NK-92 (cell line): ENCODE results near the gene NEK5.
"Not testable (repeated sequence)": the region's sequence is repeated elsewhere in the genome, so short reads cannot be mapped to it uniquely, and the experiment has no call there.

Experiments
- DNase-seq: peaks from one replicate; lab custom pipeline; 2025; ENCODE audit not compliant: unreplicated experiment; lab: John Stamatoyannopoulos, UW

Gene NEK5, protein sequence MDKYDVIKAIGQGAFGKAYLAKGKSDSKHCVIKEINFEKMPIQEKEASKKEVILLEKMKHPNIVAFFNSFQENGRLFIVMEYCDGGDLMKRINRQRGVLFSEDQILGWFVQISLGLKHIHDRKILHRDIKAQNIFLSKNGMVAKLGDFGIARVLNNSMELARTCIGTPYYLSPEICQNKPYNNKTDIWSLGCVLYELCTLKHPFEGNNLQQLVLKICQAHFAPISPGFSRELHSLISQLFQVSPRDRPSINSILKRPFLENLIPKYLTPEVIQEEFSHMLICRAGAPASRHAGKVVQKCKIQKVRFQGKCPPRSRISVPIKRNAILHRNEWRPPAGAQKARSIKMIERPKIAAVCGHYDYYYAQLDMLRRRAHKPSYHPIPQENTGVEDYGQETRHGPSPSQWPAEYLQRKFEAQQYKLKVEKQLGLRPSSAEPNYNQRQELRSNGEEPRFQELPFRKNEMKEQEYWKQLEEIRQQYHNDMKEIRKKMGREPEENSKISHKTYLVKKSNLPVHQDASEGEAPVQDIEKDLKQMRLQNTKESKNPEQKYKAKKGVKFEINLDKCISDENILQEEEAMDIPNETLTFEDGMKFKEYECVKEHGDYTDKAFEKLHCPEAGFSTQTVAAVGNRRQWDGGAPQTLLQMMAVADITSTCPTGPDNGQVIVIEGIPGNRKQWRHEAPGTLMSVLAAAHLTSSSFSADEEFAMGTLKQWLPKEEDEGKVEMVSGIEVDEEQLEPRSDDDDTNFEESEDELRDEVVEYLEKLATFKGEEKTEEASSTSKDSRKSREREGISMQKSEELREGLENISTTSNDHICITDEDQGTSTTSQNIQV

DNA sequence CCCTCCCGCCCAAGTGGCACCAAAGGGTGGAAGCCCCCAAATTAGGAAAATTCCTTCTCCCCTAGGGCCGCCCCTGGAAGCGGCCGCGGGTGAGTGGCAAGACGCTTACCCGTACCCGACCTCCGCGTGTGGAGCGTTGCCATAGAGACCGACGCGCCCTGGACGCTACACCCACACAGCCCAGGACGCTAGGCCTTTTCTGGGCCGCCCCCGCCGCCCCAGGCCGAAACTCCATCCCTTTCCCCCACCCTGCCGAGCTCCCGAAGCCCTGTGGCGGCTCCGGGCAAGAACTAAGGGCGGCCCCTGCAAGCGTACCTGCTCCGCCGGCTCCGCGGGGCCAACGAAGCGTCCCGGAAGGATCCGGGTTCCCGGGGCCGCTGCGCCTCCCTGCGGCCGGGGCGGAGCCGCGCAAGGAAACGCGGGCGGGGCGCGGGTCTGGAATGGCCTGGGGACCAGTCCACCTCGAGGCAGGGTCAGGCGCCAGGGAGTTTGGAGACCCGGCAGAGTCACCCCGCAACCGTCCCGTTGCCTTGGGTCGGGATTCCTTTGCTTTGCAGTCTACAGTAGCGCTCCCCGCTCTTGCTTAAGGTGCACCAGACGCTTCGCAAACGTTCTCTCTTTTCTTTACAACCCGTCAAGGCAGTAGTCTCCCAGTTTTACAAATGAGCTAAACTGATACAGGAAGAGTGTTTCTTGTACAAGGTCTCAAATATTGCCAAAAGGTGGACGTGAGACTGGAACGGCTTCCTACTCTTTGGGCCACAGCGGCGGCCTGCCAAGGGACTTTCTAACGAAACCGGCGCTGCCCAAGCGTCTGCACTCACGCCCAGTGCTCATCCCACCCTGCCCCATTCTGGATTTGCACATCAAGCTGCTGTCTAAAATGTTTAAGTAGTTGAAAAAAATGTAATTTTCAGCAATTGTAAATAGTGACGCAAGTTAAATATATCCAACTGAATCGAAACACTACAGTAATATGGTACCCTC, at the start of gene NEK5:
NEK5 (minus strand) TSS at position 360 of the 987 bp plus-strand sequence. CDS start 1,591 bp downstream, outside the sequence.
- no peak for DNase-seq

DNA sequence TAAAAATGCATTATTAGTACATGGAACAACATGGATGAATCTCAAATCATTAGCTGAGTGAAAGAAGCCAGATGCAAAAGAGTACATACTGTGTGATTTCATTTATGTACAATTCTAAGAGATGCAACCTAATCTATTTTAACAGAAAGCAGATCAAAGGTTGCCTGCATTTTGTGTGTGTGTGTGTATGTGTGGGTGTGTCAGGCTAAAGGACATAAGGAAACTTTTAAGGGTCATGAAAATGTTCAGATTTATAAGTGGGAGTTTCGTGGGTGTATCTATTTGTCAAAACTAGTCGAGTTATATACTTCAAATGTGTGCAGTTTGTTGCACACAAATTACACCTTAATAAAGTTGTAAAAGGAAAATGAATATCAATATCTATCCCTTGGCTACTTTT, 48.4 kb upstream of the NEK5 start:
- DNase-seq = no peak

DNA sequence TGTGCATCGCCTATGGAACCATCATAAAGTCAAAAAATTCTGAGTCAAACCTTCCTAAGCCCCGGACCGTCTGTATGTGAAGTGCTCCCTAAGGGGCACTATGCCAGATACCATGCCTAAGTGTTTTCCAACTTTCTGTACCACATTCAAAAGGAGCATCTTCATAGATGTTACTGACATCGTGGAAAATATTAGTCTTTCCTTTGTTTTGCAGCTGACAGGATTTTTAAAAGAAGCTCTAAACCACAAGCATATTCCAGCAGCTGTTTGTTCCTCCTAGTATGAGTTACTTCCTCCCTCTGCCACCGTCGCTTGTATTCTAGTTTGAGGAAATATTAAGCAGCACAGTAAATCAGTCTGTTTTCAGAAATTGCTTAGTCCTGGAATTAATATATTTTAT, 45.1 kb upstream of the NEK5 start:
- not testable (repeated sequence) for DNase-seq

DNA sequence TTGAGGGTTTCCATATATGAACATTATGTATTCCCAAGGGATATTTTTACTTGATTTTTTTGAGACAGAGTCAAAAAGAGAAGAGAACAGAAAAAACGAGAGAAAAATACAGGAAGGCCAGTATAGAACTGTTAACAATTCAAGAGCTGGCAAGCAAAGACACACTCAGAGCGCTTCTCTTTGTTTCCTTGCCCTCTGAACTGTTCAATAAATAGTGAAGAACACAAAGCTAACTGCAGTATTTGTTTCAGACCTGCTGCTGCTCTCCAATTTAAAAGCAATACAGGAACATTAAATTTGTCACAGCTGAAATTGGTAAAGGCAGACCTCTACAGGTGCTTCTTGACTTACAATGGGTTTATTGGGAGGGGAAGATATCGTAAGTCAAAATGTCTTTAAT, 44.5 kb upstream of the NEK5 start:
- DNase-seq = no peak

DNA sequence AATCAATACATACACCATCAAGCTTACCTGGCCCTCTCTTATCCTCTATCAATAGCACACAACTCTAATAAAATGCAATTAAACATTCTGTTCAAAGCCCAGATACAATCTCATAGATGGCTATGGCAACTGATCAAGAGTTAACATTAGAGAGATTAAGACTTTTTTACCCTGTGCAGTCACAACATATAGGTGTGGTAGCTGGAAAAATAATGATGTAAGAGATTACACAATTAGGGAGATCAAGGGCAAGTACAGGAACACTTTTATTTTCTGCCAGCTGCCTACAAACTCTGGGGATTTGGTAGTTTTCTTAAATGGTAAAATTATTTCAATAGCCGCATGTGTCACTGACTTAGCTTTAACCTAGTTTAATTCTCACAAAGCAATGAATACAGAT, 42.8 kb upstream of the NEK5 start:
- DNase-seq = not testable (repeated sequence)

DNA sequence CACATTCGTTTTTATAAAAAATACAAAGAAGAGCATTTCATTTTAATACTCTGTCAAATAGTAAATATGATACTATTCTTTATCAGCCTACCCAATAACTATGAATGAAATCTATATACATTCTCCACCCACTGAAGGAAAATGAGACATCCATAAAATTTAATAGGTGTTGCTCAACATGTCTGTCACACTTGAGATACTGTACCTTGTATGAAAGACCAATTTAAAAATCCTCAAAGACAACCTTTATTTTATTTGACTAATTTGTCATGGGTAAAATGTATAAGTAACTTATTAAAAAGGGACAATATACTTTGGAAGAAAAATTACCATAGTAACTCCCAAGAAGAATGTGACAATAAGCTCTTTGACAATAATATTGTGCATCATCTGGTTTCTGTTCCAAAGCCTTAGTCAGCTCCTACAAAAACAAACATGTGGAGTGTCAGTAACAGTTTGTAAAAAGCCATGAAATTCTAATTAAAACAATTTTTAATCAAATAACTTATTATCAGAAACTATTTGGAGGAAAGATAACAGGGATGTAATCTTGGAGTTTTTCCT, 42.0 kb upstream of the NEK5 start:
- not testable (repeated sequence) for DNase-seq

DNA sequence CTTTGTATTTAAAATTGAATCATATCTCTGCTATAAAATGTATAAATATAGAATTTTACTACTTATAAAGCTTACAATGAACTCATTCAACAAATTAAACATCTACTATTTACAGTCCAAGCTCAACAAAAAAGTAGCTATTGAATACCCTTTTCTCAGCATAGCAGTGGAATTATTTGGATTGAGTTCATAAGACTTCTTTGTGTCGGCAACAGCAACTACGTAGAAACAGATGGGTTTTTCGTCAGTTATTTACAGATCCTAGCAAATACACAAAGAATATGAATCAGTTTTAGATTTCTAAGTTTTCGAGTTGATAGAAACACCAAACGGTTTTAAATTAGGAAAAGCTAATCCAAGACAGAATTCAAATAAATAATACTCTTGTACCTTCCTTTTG, 41.0 kb upstream of the NEK5 start:
- no peak for DNase-seq

DNA sequence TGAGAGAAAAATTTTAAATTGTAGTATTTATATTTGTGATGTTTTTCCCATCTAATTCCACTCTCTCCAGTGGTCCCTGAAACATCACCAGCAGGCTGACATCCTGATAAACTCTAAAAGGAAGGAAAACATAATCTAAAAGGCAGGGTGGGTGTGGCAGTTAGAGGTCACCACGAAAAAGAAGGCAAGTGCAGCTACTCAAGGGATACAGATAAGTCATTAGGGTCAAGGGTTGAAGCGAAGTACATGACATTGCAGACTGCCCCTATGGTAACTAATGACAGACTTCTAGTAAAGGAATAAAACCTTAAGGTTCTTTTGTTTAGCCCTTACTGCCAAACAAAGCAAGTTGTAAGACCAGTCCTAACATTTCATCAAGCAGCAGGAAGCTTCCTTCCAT, 36.5 kb upstream of the NEK5 start:
- DNase-seq = no peak

DNA sequence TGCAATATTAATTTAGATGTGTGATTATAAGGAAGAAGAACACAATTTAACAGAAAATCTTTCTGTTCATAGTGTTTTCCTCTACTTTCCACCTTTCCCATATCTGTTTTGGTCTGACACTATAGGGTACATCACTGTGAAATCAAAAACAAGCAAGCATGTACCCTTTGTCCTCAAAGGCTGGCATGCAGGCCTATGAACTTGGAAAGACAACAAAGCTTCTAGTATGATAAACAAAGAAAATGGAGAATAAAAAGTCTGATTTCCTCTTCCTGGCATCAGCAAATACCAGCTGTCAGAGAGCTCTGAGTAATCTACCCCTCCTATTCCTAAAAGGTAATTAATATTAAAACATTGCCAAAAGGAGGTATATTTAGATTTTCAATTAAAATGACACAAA, 36.1 kb upstream of the NEK5 start:
- DNase-seq = no peak

DNA sequence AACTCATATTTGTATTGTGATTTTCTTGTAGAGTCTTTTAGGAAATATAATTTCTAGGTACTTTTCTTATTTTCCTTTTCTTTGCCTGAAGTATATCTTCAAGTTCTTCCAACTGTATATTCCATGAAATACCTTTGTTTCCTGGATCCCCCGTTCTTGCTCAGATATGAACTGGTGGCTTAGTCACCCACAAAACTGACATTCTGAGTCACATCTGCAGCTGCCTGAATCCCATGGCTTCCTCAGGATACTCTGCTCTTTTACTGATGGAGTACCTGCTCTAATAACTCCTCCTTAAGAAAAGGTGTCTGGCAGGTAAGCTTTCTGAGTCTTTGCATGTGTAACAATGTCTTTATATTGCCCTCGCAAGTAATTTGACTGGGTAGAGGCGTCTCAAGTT, 35.0 kb upstream of the NEK5 start:
- not testable (repeated sequence) for DNase-seq

DNA sequence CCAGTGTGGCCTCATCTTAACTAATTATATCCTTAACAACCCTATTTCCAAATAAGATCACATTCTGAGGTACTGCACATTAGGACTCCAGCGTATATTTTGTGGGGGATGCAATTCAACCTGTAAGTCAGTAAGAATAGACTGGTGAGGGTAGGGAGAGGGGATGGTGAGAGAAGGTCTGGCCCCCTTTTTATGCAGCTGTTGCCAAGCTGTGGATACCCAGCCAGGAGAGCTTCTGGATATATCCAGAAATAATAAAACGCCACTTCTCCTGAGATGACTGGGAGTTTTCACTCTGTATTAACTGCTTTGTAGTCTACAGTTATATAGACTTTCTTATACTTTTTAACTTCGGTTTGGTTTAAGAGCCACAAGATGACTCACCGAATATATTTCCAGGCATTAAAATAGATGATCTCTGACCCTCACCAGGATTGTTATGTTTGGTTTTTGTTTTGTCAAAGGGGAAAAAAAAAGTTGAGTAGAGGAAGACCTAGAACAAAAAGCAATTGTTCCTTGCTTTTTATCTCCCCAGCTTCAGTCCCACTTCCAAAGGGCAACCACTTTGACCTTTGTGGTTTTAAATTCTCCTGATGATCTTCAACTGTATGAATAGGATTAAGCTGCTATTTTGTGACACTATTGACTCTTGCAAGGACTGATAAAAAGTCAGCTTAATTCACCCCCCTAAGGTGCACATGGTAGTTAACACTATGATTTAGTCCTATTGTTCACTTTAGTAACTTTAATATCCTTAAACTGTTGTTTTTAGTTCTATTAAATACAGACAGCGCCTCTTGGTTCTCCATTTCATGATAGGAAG, 33.6 kb upstream of the NEK5 start:
- DNase-seq = no peak

DNA sequence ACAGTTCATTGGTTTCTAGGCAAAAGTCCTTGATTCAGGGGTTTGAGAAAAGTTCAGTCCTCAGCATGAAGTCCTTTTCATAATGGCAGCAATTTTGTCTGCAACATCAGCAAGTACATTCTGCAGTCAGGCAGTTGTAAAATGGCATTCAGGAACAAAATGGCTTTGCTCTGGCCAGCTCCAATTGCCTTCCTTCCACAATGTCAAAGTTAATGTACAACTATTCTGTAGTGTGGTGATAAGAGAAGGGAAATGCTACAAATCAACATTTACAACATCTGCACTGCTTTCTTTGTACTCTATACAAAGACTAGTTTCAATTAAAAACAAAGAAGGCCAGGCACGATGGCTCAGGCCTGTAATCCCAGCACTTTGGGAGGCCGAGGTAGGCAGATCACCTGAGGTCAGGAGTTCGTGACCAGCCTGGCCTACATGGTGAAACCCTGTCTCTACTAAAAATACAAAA, 32.3 kb upstream of the NEK5 start:
- DNase-seq = no peak

DNA sequence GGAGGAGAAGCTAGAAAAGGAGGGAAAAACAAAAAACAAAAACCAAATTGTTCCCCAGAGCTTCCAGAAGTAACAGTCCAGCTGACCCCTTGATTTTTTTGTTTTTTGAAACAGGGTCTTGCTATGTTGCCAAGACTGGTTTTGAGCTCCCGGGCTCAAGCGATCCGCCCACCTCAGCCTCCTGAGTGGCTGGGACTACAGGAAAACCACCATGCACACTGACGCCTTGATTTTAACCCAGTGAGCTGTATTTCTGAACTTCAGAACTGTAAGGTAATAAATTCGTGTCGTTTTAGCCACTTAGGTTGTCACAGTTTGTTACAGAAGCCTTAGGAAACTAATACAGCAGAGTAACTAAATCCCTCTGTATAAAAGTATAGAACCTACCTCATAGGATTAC, 31.6 kb upstream of the NEK5 start:
- DNase-seq = no peak

DNA sequence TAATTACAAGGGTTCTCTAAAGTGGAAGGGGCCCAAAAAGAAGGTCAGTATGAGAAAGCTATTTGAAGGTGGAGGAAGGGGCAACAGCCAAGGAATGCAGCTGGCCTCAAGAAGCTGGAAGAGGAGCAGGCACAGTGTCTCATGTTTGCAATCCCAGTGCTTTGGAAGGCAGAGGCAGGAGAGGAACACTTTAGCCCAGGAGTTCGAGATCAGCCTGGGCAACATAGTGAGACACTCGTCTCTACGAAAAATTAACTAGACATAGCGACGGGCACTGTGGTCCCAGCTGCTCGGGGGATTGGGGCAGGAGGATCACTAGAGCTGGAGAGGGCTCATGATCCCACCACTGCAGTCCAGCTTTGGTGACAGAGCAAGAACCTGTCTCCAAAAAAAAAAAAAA, 31.2 kb upstream of the NEK5 start:
- no peak for DNase-seq

DNA sequence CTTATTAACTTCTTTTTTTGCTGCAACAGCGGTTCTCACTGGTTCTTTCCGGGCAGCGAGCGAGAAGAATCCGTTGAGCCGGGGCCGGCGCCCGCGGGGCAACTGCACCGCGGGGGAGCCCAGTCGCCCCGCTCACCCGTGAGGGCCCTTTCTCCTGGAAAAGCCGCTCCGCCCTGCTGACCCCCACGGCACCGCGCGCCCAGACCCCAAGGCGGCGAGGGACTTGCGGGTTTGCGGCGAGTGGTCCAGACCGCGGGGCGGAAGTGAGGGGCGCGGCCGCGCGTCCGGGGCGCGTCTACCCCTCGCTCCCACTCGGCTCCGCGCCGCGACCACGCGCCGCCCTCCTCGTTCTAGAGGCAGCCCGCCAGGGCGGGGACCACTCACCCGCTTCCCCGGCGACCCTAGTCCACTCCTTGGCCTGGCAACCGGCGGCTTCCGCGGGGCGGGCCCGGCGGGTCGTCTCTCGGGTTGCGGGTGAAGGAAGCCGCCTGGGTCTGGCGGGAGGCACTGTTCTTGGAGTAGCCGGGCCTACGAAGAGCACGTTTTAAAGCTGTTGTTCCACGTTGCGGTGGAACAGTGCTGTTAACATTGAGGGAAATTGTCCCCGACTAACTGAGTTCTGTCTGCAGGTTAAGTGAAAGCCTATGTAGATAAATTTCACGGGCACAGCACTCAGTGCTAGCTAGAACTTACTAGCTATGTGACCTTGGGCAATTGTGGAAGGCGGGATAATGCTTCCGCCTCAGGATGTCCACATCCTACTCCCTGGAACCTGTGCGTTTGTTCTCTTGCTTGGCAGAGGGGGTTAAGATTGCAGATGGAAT, 30.5 kb upstream of the NEK5 start, which contains the start of gene NEK3:
NEK3 (minus strand) TSS at position 439 of the 824 bp plus-strand sequence. CDS start 3,406 bp downstream, outside the sequence.
- DNase-seq = no peak

DNA sequence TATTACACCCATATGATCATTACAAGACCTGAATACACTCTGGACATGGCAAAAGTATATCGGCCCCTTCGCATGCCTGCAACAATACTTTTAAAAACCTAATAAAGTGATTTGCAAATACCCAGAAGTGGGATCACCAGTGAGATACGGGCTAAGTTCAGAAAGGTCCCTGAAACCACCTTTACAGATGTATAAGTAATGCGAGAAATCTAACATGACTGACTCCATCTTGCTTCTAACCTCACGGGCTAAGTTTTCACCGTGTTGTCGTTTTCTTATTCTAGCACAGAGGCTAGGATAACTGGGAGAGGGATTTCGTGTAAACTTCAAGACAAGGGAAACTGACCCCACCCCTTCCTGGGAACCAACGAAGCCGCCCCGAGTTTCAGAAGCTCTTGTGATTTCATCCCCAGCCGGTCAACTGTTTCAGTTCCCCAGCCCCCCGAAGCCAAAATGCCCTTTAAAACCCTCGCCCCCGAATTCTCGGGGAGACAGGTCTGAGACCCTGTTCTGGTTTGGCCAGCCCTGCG, 29.8 kb upstream of the NEK5 start:
- DNase-seq = no peak

DNA sequence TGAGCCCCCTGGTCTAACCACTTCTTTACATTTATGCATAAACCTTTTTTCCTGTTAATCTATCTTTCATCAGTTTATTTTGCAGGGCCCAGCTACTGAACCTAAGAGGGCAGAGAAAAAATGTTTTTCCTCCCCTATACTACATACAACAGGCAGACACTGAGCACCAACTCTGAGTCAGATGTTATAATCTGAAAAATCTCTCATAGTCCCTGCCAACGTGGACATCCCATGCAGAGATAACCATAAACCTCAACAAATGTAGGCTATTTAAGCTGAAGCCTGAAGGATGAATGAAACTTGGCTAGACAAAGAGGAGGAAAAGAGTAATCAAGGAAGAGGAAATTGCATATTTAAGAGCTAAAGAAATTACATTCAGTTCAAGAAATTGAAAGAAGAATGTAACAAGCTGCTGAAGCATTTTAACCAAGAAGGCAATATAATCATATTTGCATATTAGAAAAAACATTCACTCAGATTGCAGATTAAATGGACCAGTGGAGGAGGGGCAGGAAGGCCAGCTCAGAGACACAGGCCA, 27.9 kb upstream of the NEK5 start:
- DNase-seq = no peak

DNA sequence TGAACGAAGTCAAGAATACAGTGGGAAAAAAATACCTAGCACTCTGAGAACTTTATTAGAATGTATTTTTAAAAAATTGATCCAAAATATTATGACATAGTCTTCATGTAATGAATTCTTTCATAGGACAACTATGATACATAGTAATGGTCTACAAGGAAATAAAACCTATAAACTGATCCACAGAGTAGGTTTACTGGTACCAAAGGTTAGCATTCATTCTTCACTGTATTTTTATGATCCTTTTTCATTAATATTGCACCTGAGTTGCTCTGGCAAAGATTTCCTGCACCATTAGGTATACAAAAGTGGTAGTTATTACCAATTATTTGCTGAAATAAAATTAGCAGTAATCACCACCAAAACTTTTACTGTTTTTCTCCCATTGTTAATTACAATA, 26.3 kb upstream of the NEK5 start:
- no peak for DNase-seq
